Effector memory CD8-positive, alpha-beta T cell (primary cell): Measurements from ENCODE around the gene SHROOM3.

Source experiments
- ATAC-seq: fragments of 150-1000 bp; cut with Tn5 transposase; replicated peaks from 2 replicates; pipeline ENCODE4 v1.10.0; 2021; ENCODE audit warnings: mild to moderate bottlenecking, moderate library complexity
- DNase-seq, 3 experiments: peaks; one replicate each; pipeline ENCODE4 v3.0.0; 2021
- H3K27ac Mint-ChIP-seq, 2 donors: one replicate each; pipeline ENCODE4 v1.8.0; 2022; ENCODE audit warnings: mild to moderate bottlenecking in 2 of 2, mixed read lengths in 2 of 2, moderate library complexity in 2 of 2
- H3K27me3 Mint-ChIP-seq, 2 donors: one replicate each; pipeline ENCODE4 v1.8.0; 2022; ENCODE audit warnings: mixed read lengths in 2 of 2
- H3K36me3 Mint-ChIP-seq: one replicate; pipeline ENCODE4 v1.8.0; 2022; ENCODE audit warnings: mild to moderate bottlenecking, moderate library complexity, mixed read lengths; ENCODE audit not compliant: insufficient read depth
- H3K4me1 Mint-ChIP-seq, 2 donors: one replicate each; pipeline ENCODE4 v1.8.0; 2022; ENCODE audit warnings: low read depth in 2 of 2, mixed read lengths in 2 of 2
- H3K4me3 Mint-ChIP-seq, 2 donors: one replicate each; pipeline ENCODE4 v1.8.0; 2022; ENCODE audit warnings: mild to moderate bottlenecking in 2 of 2, mixed read lengths in 2 of 2, moderate library complexity in 2 of 2
- H3K9me3 Mint-ChIP-seq, 2 donors: one replicate each; pipeline ENCODE4 v1.8.0; 2022; ENCODE audit warnings: mixed read lengths in 2 of 2

The SHROOM3 gene

GRCh38 chr4:76680952-76681351 is 245.9 kb downstream of the SHROOM3 start:
- Mint-ChIP-seq H3K4me3 (no peak overlapping the region), H3K36me3 (no peaks in the 10 kb centered on the region), H3K27me3 (peaks cover 38 to 55% of the 10 kb centered on the region in 2 donors), H3K9me3 (no peaks in the 10 kb centered on the region), H3K27ac (no peak overlapping the region), H3K4me1 (no peaks in the 10 kb centered on the region)
- DNase-seq (no peak), ATAC-seq (no peak)

- ATAC-seq (no peak), DNase-seq (no peak)
- Mint-ChIP-seq H3K36me3 (no peaks in the 10 kb centered on the region), H3K9me3 (no peaks in the 10 kb centered on the region), H3K27ac (no peak overlapping the region), H3K4me1 (no peaks in the 10 kb centered on the region), H3K4me3 (no peak overlapping the region), H3K27me3 (peaks cover 31 to 50% of the 10 kb centered on the region in 2 donors)
Observed at GRCh38 chr4:76681996-76682395, 247.0 kb downstream of the SHROOM3 start.

GRCh38 chr4:76683144-76683543 is 248.1 kb downstream of the SHROOM3 start:
- no peak for ATAC-seq
- H3K36me3 Mint-ChIP-seq = no peaks in the 10 kb centered on the region

GRCh38 chr4:76687746-76688448 is 252.9 kb downstream of the SHROOM3 start:
- no peak for ATAC-seq
- peaks cover 64 to 84% of the 10 kb centered on the region in 2 donors for H3K27me3 Mint-ChIP-seq
- H3K27ac Mint-ChIP-seq = no peak overlapping the region
- H3K9me3 Mint-ChIP-seq = no peaks in the 10 kb centered on the region
- H3K36me3 Mint-ChIP-seq = no peaks in the 10 kb centered on the region
- no peak overlapping the region for H3K4me3 Mint-ChIP-seq
- DNase-seq = no peak
- peaks cover 8 to 12% of the 10 kb centered on the region in 2 donors for H3K4me1 Mint-ChIP-seq

More at GRCh38 chr4:76683144-76683543, 248.1 kb downstream of the SHROOM3 start:
- no peaks in the 10 kb centered on the region for H3K4me1 Mint-ChIP-seq
- H3K27ac Mint-ChIP-seq = no peak overlapping the region
- H3K27me3 Mint-ChIP-seq = peaks cover 41 to 61% of the 10 kb centered on the region in 2 donors
- no peak overlapping the region for H3K4me3 Mint-ChIP-seq
- no peaks in the 10 kb centered on the region for H3K9me3 Mint-ChIP-seq
- no peak for DNase-seq

GRCh38 chr4:76688619-76689144 is 253.7 kb downstream of the SHROOM3 start:
- ATAC-seq (no peak), DNase-seq (no peak)
- H3K27ac Mint-ChIP-seq = no peak overlapping the region
- H3K36me3 Mint-ChIP-seq = no peaks in the 10 kb centered on the region
- peak overlapping the region in 1 of 2 donors; percentile 60 for H3K4me3 Mint-ChIP-seq
- peaks cover 8 to 12% of the 10 kb centered on the region in 2 donors for H3K4me1 Mint-ChIP-seq
- H3K27me3 Mint-ChIP-seq = peaks cover 62 to 84% of the 10 kb centered on the region in 2 donors
- no peaks in the 10 kb centered on the region for H3K9me3 Mint-ChIP-seq

GRCh38 chr4:76689145-76689817 is 254.3 kb downstream of the SHROOM3 start:
- no peak overlapping the region for H3K27ac Mint-ChIP-seq
- peaks cover 60 to 81% of the 10 kb centered on the region in 2 donors for H3K27me3 Mint-ChIP-seq
- no peaks in the 10 kb centered on the region for H3K9me3 Mint-ChIP-seq
- no peak for DNase-seq
- H3K4me3 Mint-ChIP-seq = peak overlapping the region; percentile 46 to 60
- ATAC-seq = peak; percentile 35
- H3K36me3 Mint-ChIP-seq = no peaks in the 10 kb centered on the region
- H3K4me1 Mint-ChIP-seq = peaks cover 8 to 12% of the 10 kb centered on the region in 2 donors

- Mint-ChIP-seq H3K27me3 (peaks cover 64 to 81% of the 10 kb centered on the region in 2 donors), H3K9me3 (no peaks in the 10 kb centered on the region), H3K36me3 (no peaks in the 10 kb centered on the region), H3K4me1 (peaks cover 8 to 12% of the 10 kb centered on the region in 2 donors), H3K4me3 (peak overlapping the region; percentile 46 to 50), H3K27ac (no peak overlapping the region)
- ATAC-seq = no peak
- DNase-seq = no peak
Observed at GRCh38 chr4:76690011-76690905, 255.2 kb downstream of the SHROOM3 start.

GRCh38 chr4:76690906-76691275 is 255.9 kb downstream of the SHROOM3 start:
- Mint-ChIP-seq H3K4me3 (no peak overlapping the region), H3K27ac (no peak overlapping the region), H3K27me3 (peaks cover 70 to 86% of the 10 kb centered on the region in 2 donors), H3K4me1 (peaks cover 8 to 12% of the 10 kb centered on the region in 2 donors), H3K36me3 (no peaks in the 10 kb centered on the region), H3K9me3 (no peaks in the 10 kb centered on the region)
- ATAC-seq = no peak
- DNase-seq = no peak

- Mint-ChIP-seq H3K4me3 (no peak overlapping the region), H3K36me3 (no peaks in the 10 kb centered on the region), H3K4me1 (peaks cover 8 to 12% of the 10 kb centered on the region in 2 donors), H3K9me3 (no peaks in the 10 kb centered on the region), H3K27ac (no peak overlapping the region), H3K27me3 (peaks cover 76 to 94% of the 10 kb centered on the region in 2 donors)
- no peak for DNase-seq
- ATAC-seq = no peak
Observed at GRCh38 chr4:76691807-76692582, 257.0 kb downstream of the SHROOM3 start.

GRCh38 chr4:76692761-76693160 is 257.7 kb downstream of the SHROOM3 start:
- H3K27ac Mint-ChIP-seq = no peak overlapping the region
- peaks cover 8 to 13% of the 10 kb centered on the region in 2 donors for H3K4me1 Mint-ChIP-seq
- no peaks in the 10 kb centered on the region for H3K36me3 Mint-ChIP-seq
- peaks cover 69 to 93% of the 10 kb centered on the region in 2 donors for H3K27me3 Mint-ChIP-seq
- no peak overlapping the region for H3K4me3 Mint-ChIP-seq
- ATAC-seq (no peak), DNase-seq (no peak)
- H3K9me3 Mint-ChIP-seq = no peaks in the 10 kb centered on the region

- Mint-ChIP-seq H3K36me3 (no peaks in the 10 kb centered on the region), H3K27me3 (peaks cover 62 to 89% of the 10 kb centered on the region in 2 donors), H3K4me1 (peaks cover 8 to 11% of the 10 kb centered on the region in 2 donors), H3K4me3 (no peak overlapping the region), H3K9me3 (no peaks in the 10 kb centered on the region), H3K27ac (no peak overlapping the region)
- DNase-seq (no peak), ATAC-seq (no peak)
Observed at GRCh38 chr4:76694056-76694455, 259.0 kb downstream of the SHROOM3 start.

- DNase-seq (no peak), ATAC-seq (no peak)
- no peak overlapping the region for H3K27ac Mint-ChIP-seq
- no peak overlapping the region for H3K4me3 Mint-ChIP-seq
- no peaks in the 10 kb centered on the region for H3K9me3 Mint-ChIP-seq
- H3K27me3 Mint-ChIP-seq = peaks cover 49 to 85% of the 10 kb centered on the region in 2 donors
- no peaks in the 10 kb centered on the region for H3K36me3 Mint-ChIP-seq
- H3K4me1 Mint-ChIP-seq = peaks cover 0 to 4% of the 10 kb centered on the region in 2 donors
Observed at GRCh38 chr4:76696109-76696508, 261.1 kb downstream of the SHROOM3 start.
